Right cardiac atrium (tissue), 5 donors: ENCODE results near the gene AK1. TPM values are rescaled to one million over a fixed set of nuclear protein-coding genes. Genes with fewer than 3 reads are reported as not detected.

Source experiments
- ATAC-seq, 2 donors: fragments of 200-7000 bp; cut with Tn5 transposase; one replicate each; pipeline versions ENCODE4 v1.8.0 to v1.9.1; 2020; ENCODE audit warnings: moderate library complexity in 2 of 2, mild to moderate bottlenecking in 1 of 2
- DNase-seq, 3 donors: peaks; one replicate each; pipeline ENCODE4 v3.0.0-alpha.2; 2020
- H3K27ac ChIP-seq: one replicate; pipeline ENCODE4 v1.5.1; 2013; ENCODE audit warnings: mild to moderate bottlenecking, low read length, control low read depth, moderate library complexity
- H3K27me3 ChIP-seq: one replicate; pipeline ENCODE4 v1.6.1; 2013; ENCODE audit not compliant: control insufficient read depth, insufficient read depth
- H3K4me1 ChIP-seq: one replicate; pipeline ENCODE4 v1.6.1; 2013; ENCODE audit warnings: low read length; ENCODE audit not compliant: control insufficient read depth, insufficient read depth
- H3K4me3 ChIP-seq: one replicate; pipeline ENCODE4 v1.5.1; 2013; ENCODE audit warnings: low read length, control low read depth
- H3K9me3 ChIP-seq: one replicate; pipeline ENCODE4 v1.6.1; 2013; ENCODE audit warnings: low read length; ENCODE audit not compliant: control insufficient read depth
- WGBS: extraction: QIAGEN DNeasy Blood & Tissue Kit; methylation state at CpG from one replicate; pipeline ENCODE4 v1.1.7; 2013; 5-methylcytosine and 5-hydroxymethylcytosine counted together
- intact Hi-C, 4 donors: fragments of 100-400 bp; cut with DNase I; formaldehyde crosslinking; loops; one replicate each; pipeline versions ENCODE4 v1.11.0 to v1.14.0; 2022 to 2023
- polyA plus RNA-seq: library from polyadenylated mRNA; stranded (reverse); fragments of 200-250 nt; gene quantifications from one replicate; pipeline ENCODE4 v1.2.3, GENCODE V29; 2013
- total RNA-seq, 4 donors: library from RNA; stranded (reverse); fragmentation: NEBNext Ultra II Directional; extraction: Animal tissue kit (Norgen Biotek cat#: 25700); gene quantifications; one replicate each; pipeline ENCODE4 v1.2.1, GENCODE V29; 2021
- donor health status: healthy with polysubstance abuse.
- donor health status: DM: no; HTN: yes; CAD: no.
- donor health status: DM: no; HTN: no; CAD: no.
- donor health status: DM: no; HTN: yes; CAD: no; lungs with severe emphysema.
- donor health status: DM: yes; HTN: yes; CAD: no.

AK1 gene
- total and polyA plus RNA-seq, 5 donors, result 630 to 811 (median 666) TPM

DNA sequence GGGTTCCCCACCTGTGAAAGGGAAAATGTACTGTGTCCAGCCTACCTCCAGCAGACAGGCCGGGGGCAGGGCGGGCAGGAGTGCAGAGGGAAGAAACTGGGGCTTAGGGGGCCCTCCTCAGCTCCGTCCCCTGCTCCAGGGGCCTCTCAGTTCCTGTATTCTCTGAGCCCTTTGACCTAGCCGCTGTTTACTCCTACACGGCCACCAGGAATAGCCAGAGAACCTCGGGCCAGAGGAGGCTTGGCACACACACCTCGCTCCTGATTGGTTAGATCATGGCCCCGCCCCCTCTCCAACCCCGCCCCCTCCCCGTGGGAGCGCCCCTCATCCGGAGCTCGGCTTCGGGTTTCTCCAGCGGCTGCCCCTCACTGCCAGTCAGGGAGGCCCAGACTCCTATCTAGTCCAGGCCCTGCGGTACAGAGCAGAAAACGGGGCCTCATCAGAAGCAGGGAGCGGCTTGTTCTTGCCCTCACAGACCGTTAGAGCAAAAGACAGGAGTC is 19.8 kb upstream of the AK1 start:
- Histone ChIP-seq H3K9me3 (no peaks in the 10 kb centered on the region), H3K4me3 (peak overlapping the region; percentile 16), H3K4me1 (peaks cover 13% of the 10 kb centered on the region), H3K27ac (peak overlapping the region; percentile 92), H3K27me3 (no peaks in the 10 kb centered on the region)
- 9% methylated on average over 19 of the region's 19 CpGs for WGBS
- ATAC-seq (peak; percentile 82 to 84), DNase-seq (peak; percentile 84 to 94 (median 94))
- intact Hi-C loops, result no loop called here

DNA sequence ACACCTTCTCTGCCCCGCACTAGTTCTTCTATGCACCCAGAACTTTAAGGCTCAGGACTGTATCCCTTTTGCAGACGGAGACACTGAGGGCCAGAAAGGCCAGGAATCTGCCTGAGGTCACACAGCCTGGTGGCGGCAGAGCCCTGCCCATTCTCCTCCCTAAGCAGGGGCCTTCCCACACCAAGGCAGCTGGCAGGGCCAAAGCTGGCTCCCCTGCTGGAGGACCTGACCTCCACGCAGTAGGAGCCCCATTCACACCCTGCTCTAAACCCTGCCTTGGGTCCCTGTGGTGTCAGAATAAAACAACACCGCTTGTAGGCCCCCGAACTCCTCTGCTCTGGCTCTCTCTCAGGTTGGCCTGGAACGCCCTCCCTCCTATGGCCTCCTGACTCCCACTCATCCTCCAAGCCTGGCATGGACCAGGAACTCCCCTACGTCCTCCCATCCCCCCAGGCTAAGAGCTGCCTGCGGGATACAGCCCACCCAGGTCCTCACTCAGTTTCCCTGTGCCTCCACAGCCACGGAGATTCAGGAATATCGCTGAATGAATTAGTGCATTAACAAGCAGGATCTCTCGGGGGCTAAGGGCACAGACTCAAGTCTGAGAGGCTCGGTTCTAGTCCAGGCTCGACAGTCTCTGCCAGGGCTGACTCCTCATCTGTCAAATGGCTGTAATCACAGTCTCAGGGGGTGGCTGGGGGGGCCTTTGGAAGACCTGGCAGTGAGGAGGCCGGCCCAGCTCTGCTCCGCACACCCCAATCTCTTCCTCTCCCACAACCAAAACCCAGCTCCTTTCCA is 19.1 kb upstream of the AK1 start:
- intact Hi-C loops, result no loop called here
- Histone ChIP-seq H3K4me3 (peak overlapping the region; percentile 16), H3K27ac (peak overlapping the region; percentile 92), H3K27me3 (no peaks in the 10 kb centered on the region), H3K4me1 (peaks cover 13% of the 10 kb centered on the region), H3K9me3 (no peaks in the 10 kb centered on the region)
- WGBS, result 58% methylated on average over 16 of the region's 16 CpGs
- peak in 2 of 3 donors; percentile 42 to 71 for DNase-seq
- ATAC-seq, result no peak

DNA sequence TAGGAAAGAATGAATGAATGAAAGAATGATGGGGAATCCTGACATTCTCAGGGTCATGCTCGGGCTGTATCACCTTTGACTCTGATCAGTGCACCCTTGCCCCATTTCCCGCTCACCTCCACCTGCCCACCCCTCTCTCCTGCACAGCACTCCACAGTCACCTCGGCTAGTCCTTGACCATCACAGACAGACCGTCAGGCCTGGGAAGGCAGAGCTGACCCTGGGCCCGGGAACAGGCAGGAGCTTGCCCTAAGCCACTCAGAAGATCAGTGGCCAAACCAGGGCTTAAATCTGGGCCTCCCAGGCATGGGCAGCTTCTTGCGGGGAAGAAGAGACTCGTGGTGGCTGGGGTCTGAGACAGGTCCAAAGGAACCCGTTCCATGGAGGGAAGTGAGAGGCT is 18.3 kb upstream of the AK1 start:
- DNase-seq (peak in 2 of 3 donors; percentile 18 to 39), ATAC-seq (no peak)
- H3K27ac ChIP-seq, result no peak overlapping the region
- no peaks in the 10 kb centered on the region for H3K9me3 ChIP-seq
- 92% methylated on average over 8 of the region's 8 CpGs for WGBS
- H3K4me3 ChIP-seq, result no peak overlapping the region
- no peaks in the 10 kb centered on the region for H3K27me3 ChIP-seq
- intact Hi-C loops, result no loop called here
- peaks cover 13% of the 10 kb centered on the region for H3K4me1 ChIP-seq

DNA sequence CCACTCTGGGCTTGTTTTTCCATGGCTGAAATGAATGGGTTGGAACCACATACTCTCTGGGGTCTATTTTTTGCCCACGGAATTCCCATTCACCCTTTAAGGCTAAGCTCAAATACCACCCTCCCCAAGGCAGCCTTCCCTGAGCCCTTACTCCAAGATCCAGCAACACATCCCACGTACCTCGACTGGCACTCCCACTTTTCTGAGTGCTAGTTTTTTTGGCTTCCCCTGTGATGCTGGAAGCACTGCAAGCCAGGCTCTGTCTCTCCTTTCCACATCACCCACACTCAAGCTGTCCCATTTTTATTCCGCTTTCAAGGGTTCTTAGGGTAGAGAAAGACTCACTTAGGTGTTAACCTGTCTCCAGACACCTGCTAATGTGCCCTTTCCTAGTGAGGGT is 15.9 kb upstream of the AK1 start:
- Histone ChIP-seq H3K27me3 (no peaks in the 10 kb centered on the region), H3K4me3 (no peak overlapping the region), H3K4me1 (peaks cover 11% of the 10 kb centered on the region), H3K9me3 (no peaks in the 10 kb centered on the region), H3K27ac (no peak overlapping the region)
- WGBS, result 95% methylated on average over 4 of the region's 4 CpGs
- intact Hi-C loops, result no loop called here
- peak in 1 of 3 donors; percentile 3 for DNase-seq
- no peak for ATAC-seq

DNA sequence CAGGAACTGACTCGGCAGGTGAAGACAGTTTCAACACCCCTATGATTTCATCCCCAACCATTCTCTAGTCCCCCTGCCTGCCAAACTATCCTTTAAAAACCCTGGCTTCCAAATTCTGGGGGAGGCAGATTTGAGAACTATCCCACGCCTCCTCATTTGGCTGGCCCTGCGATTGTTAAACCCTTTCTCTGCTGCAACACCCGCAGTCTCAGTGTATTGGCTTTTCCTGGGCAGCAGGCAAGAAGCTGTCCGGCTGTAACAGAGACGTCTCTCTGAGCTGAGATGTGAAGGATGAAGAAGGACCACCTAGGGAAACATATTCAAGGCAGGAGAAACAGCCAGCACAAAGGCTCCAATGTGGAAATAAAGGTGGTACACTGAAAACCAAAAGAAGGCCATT is 15.4 kb upstream of the AK1 start:
- WGBS, result 84% methylated on average over 6 of the region's 6 CpGs

DNA sequence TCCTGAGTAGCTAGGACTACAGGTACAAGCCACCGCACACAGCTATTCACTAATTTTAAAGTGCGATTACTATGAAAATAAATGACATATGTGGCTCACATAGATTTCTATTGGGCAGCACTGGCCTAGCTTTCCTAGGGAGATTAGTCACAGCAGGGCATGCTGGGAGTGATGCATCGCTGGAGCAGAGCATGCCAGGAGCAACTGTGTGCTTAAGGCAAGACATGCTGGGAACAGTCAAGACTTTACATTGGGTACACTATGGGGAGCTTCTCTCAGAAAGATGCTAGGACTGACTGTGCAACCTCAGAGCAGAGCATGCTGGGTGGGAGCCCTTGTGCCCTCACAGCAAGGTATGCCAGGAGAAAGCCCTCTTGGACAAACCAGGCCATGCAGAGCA is 12.6 kb upstream of the AK1 start:
- ATAC-seq (no peak), DNase-seq (no peak)
- no peaks in the 10 kb centered on the region for H3K9me3 ChIP-seq
- peaks cover 2% of the 10 kb centered on the region for H3K4me1 ChIP-seq
- H3K4me3 ChIP-seq, result no peak overlapping the region
- no peaks in the 10 kb centered on the region for H3K27me3 ChIP-seq
- 94% methylated on average over 3 of the region's 3 CpGs for WGBS
- H3K27ac ChIP-seq, result no peak overlapping the region
- intact Hi-C loops, result no loop called here

More for the DNA sequence above, 15.4 kb upstream of the AK1 start:
- Histone ChIP-seq H3K27me3 (no peaks in the 10 kb centered on the region), H3K9me3 (no peaks in the 10 kb centered on the region), H3K4me3 (no peak overlapping the region), H3K4me1 (peaks cover 11% of the 10 kb centered on the region), H3K27ac (no peak overlapping the region)
- no peak for ATAC-seq
- DNase-seq, result peak in 1 of 3 donors; percentile 4
- intact Hi-C loops, result no loop called here

DNA sequence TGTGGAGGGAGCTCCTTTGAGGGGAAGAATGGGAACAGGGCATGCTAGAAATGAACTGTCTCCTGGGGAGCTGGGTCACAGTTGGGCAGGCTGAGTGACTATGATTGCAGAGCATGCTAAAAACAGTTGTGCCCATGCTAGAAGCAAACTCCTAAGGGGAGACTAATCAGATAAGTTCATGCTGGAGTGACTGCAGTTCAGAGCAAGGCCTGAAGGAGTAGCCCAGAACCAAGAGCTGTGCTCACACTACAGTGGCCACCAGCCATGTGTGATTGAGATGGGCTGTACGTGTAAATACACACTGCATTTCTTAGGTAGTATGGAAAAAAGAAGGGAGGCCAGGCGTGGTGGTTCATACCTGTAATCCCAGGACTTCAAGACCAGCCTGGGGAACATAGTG is 10.3 kb upstream of the AK1 start:
- Histone ChIP-seq H3K4me3 (no peak overlapping the region), H3K4me1 (peaks cover 8% of the 10 kb centered on the region), H3K27me3 (no peaks in the 10 kb centered on the region), H3K9me3 (no peaks in the 10 kb centered on the region), H3K27ac (no peak overlapping the region)
- ATAC-seq (no peak), DNase-seq (no peak)
- 87% methylated on average over 2 of the region's 2 CpGs for WGBS
- intact Hi-C loops, result no loop called here

DNA sequence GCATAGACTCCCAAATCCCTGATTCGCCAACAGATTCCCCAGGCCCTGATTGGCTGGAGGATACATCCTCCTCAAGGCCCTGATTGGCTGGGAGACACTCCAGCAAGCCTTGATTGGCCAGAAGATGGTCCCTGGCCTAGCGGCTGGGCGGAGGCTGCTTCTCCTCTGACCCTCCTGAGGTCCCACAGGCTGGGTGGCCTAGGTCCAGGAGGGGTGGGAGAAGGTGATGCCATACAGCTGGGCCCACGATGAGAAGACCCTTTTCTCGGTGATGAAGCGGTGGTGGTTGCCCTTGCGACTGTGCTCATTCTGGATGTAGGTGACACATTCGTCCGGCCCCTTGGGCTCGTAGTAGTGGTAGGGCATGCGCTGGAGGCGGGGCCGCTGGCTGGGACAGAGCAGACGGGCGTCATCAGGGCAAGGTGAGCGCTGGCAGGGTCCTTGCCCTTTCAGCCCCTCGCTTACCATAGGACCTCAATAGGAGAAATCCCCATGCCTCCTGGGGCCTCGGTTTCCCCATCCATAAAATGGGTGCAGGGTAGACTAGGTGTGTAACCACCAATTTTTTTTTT is 9.0 kb upstream of the AK1 start:
- ATAC-seq (no peak), DNase-seq (peak in 2 of 3 donors; percentile 39)
- intact Hi-C loops, result no loop called here
- no peak overlapping the region for H3K27ac ChIP-seq
- H3K4me3 ChIP-seq, result no peak overlapping the region
- H3K4me1 ChIP-seq, result peaks cover 8% of the 10 kb centered on the region
- no peaks in the 10 kb centered on the region for H3K9me3 ChIP-seq
- no peaks in the 10 kb centered on the region for H3K27me3 ChIP-seq
- 96% methylated on average over 18 of the region's 18 CpGs for WGBS

DNA sequence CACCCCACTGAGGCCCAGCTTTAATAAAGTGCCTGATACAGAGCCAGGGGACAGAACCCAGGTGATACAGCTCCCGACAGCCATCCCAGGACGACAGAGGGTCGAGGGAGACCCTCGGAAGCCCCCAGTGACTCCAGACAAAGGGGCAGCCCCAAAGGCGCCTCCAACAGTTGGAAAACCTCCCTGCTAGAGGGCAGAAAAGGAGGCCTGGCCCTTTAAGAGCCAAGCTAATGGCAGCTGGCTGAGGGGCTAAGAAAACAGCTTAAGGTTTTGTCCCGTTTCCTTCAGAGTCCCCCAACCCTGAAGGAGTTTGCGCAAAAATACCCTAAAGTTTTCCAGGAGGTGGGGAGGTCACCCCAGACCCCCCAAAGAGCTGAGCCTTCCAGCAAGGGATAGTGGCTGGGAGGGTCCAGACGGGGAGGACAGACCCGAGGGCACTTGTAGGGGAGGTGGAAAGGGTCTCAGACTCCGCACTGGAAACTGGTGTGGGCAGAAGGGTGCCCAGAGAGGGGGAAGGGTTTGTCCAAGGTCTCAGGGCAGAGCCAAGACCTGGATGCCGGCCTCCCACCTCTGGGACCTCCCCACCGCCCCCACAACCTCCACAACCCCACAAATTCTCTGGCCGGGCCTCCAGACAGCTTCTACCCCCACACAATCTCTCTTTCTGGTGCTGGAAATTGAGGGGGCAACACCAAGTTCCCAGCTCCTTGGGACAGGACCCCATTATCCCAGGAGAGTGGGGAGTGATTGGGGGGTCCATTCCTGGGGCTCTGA is 8.2 kb upstream of the AK1 start:
- intact Hi-C loops, result no loop called here
- no peak overlapping the region for H3K4me3 ChIP-seq
- DNase-seq (peak in 2 of 3 donors; percentile 17 to 28), ATAC-seq (no peak)
- H3K27ac ChIP-seq, result no peak overlapping the region
- H3K4me1 ChIP-seq, result peaks cover 8% of the 10 kb centered on the region
- no peaks in the 10 kb centered on the region for H3K9me3 ChIP-seq
- no peaks in the 10 kb centered on the region for H3K27me3 ChIP-seq
- 75% methylated on average over 13 of the region's 13 CpGs for WGBS

DNA sequence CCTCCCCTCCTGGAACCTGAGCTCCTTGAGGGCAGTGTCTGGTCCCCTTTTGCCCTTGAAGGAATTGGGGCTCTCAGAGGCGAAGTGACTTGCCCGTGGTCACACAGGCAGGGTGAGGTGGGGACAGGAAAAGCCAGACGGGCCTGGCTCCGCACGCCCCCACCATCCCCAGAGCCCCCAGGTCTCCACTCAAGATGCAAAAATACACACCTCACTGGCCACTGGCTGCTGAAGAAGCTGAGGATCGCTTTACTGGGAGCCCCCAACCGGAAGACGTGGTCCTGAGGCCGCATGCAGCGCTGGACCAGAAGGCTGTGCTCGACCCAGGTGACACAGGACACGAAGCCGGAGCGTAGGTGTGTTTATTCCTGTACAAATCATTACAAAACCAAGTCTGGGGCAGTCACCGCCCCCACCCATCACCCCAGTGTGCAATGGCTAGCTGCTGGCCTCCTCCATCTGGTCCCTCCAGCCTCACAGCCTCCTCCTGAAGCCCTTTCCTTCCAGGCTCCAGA is 7.6 kb upstream of the AK1 start:
- Histone ChIP-seq H3K4me1 (peaks cover 8% of the 10 kb centered on the region), H3K9me3 (no peaks in the 10 kb centered on the region), H3K4me3 (no peak overlapping the region), H3K27me3 (no peaks in the 10 kb centered on the region), H3K27ac (no peak overlapping the region)
- WGBS, result 64% methylated on average over 15 of the region's 15 CpGs
- peak in 1 of 2 donors; percentile 6 for ATAC-seq
- intact Hi-C loops, result loop anchor here in 1 of 4 donors (5.0 kb wide), 1 partner anchor 32 kb away; the partner anchor contains the start of gene ST6GALNAC4
- peak in 2 of 3 donors; percentile 44 to 58 for DNase-seq
